HTERT RPE-1 (cell line): ENCODE data around the gene SPACA7.

ENCODE experiments used
- in situ Hi-C: fragments of 300-500 bp; cut with MboI; formaldehyde crosslinking; loops from 4 replicates; pipeline ENCODE4 v1.14.3; 2020; ENCODE audit warnings: low sequenced_read_pairs

SPACA7 gene

GRCh38 chr13:112446867-112447266 lies 70.7 kb downstream of the SPACA7 start:
- in situ Hi-C loops: no loop called here

GRCh38 chr13:112447306-112447705 lies 71.2 kb downstream of the SPACA7 start:
- in situ Hi-C loops: no loop called here

- in situ Hi-C loops: no loop called here
Observed at GRCh38 chr13:112447761-112448603, 71.8 kb downstream of the SPACA7 start.

- in situ Hi-C loops: no loop called here
Observed at GRCh38 chr13:112448621-112449544, 72.7 kb downstream of the SPACA7 start.

GRCh38 chr13:112449545-112449930 lies 73.4 kb downstream of the SPACA7 start:
- in situ Hi-C loops: no loop called here

GRCh38 chr13:112450118-112450903 lies 74.2 kb downstream of the SPACA7 start:
- in situ Hi-C loops: no loop called here

- in situ Hi-C loops: no loop called here
Observed at GRCh38 chr13:112450904-112451240, 74.7 kb downstream of the SPACA7 start.

- in situ Hi-C loops: no loop called here
Observed at GRCh38 chr13:112451512-112452379, 75.6 kb downstream of the SPACA7 start.

GRCh38 chr13:112452380-112453206 lies 76.4 kb downstream of the SPACA7 start:
- in situ Hi-C loops: no loop called here

GRCh38 chr13:112453207-112453829 lies 77.2 kb downstream of the SPACA7 start:
- in situ Hi-C loops: no loop called here

- in situ Hi-C loops: no loop called here
Observed at GRCh38 chr13:112453874-112454647, 77.9 kb downstream of the SPACA7 start.

GRCh38 chr13:112454648-112455334 lies 78.6 kb downstream of the SPACA7 start:
- in situ Hi-C loops: no loop called here

- in situ Hi-C loops: no loop called here
Observed at GRCh38 chr13:112455476-112456059, 79.4 kb downstream of the SPACA7 start.

- in situ Hi-C loops: no loop called here
Observed at GRCh38 chr13:112456138-112457056, 80.2 kb downstream of the SPACA7 start.

- in situ Hi-C loops: no loop called here
Observed at GRCh38 chr13:112457081-112457480, 80.9 kb downstream of the SPACA7 start.

- in situ Hi-C loops: no loop called here
Observed at GRCh38 chr13:112457485-112457884, 81.3 kb downstream of the SPACA7 start.
